Left lung (tissue), 10 donors: Measurements from ENCODE around the gene ATRNL1. TPM values are rescaled to one million over a fixed set of nuclear protein-coding genes. Genes with fewer than 3 reads are reported as not detected.
"Not testable (repeated sequence)": the region's sequence is repeated elsewhere in the genome, so short reads cannot be mapped to it uniquely, and the experiment has no call there.

Source experiments
- ATAC-seq: fragments of 200-7000 bp; cut with Tn5 transposase; one replicate; pipeline ENCODE4 v1.9.1; 2020; ENCODE audit warnings: moderate library complexity
- DNase-seq, 4 donors: peaks; one replicate each; pipeline ENCODE4 v3.0.0-alpha.2; 2013 to 2020
- H3K27ac ChIP-seq, 2 donors: fragments of 200-600 bp; sonication (generic) in 1 of 2; one replicate each; pipeline versions ENCODE4 v1.5.0 to v1.8.0; 2020 to 2021
- H3K27me3 ChIP-seq, 2 donors: fragments of 200-600 bp; sonication (generic) in 1 of 2; one replicate each; pipeline versions ENCODE4 v1.5.0 to v1.8.0; 2020 to 2021
- H3K36me3 ChIP-seq, 2 donors: fragments of 200-600 bp; sonication (generic) in 1 of 2; one replicate each; pipeline versions ENCODE4 v1.5.0 to v1.8.0; 2020 to 2021
- H3K4me1 ChIP-seq, 2 donors: fragments of 200-600 bp; one replicate each; pipeline ENCODE4 v1.8.0; 2021
- H3K4me3 ChIP-seq, 2 donors: fragments of 200-600 bp; sonication (generic) in 1 of 2; one replicate each; pipeline versions ENCODE4 v1.5.0 to v1.8.0; 2020 to 2021; ENCODE audit warnings: mild to moderate bottlenecking in 1 of 2
- H3K9me3 ChIP-seq, 2 donors: fragments of 200-600 bp; sonication (generic) in 1 of 2; one replicate each; pipeline versions ENCODE4 v1.5.0 to v1.8.0; 2020 to 2021
- CTCF ChIP-seq, 2 donors: fragments of 200-600 bp; sonication (generic) in 1 of 2; IDR thresholded peaks; one replicate each; pipeline versions ENCODE4 v1.5.0 to v1.8.0; 2021; ENCODE audit warnings: antibody characterized with exemption in 2 of 2
- intact Hi-C, 2 donors: fragments of 100-400 bp; cut with DNase I; formaldehyde crosslinking; loops; one replicate each; pipeline versions ENCODE4 v1.11.2 to v1.14.2; 2022
- polyA plus RNA-seq, 6 donors: library from polyadenylated mRNA; unstranded; fragments of 120-200 nt; gene quantifications; one replicate each; pipeline ENCODE4 v1.2.1, GENCODE V29; 2013; ENCODE audit not compliant: insufficient read length in 6 of 6
- total RNA-seq, 2 donors: library from RNA; stranded (reverse); fragmentation: NEBNext Ultra II Directional; extraction: Animal tissue kit (Norgen Biotek cat#: 25700); gene quantifications; one replicate each; pipeline ENCODE4 v1.2.1, GENCODE V29; 2021
- donor health status: DM: no; HTN: yes; CAD: no.
- donor health status: DM: no; HTN: no; CAD: no.

Gene ATRNL1
- total and polyA plus RNA-seq, 8 donors: 0.26 to 6.7 (median 5.1) TPM

GRCh38 chr10:115491526-115492140 lies 398.5 kb downstream of the ATRNL1 start:
- Histone ChIP-seq H3K4me3 (no peak overlapping the region), H3K9me3 (no peaks in the 10 kb centered on the region), H3K36me3 (no peaks in the 10 kb centered on the region), H3K27me3 (no peaks in the 10 kb centered on the region), H3K4me1 (no peaks in the 10 kb centered on the region), H3K27ac (no peak overlapping the region)
- TF ChIP-seq CTCF (IDR thresholded peaks at IDR 0.05): no peak
- ATAC-seq: no peak
- intact Hi-C loops: no loop called here
- DNase-seq: no peak

DNA sequence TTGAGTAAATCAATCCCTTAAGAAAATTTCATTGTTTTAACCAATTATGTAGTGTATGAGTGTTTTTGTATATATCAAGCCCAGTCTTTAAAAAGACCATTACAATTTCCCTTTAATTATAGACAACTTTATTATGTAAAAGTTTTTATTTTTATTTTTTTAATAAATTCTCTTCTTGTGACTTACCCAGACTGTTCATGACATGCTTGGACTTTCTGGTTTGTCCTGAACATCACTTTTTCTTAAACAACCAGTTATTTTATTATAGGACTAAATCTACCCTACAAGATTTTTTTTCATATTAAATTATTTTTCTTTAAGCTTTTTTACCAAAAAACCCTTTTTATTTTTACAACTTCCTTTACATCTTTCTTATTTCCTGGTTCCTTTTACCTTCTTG lies 410.4 kb downstream of the ATRNL1 start:
- Histone ChIP-seq H3K9me3 (peaks cover 0 to 35% of the 10 kb centered on the region in 2 donors), H3K4me3 (no peak overlapping the region), H3K36me3 (no peaks in the 10 kb centered on the region), H3K27me3 (no peaks in the 10 kb centered on the region), H3K27ac (no peak overlapping the region), H3K4me1 (no peaks in the 10 kb centered on the region)
- ATAC-seq (no peak), DNase-seq (no peak)
- intact Hi-C loops: no loop called here
- TF ChIP-seq CTCF (IDR thresholded peaks at IDR 0.05): no peak

GRCh38 chr10:115514895-115515294 lies 421.7 kb downstream of the ATRNL1 start:
- ATAC-seq (no peak), DNase-seq (no peak)
- no peaks in the 10 kb centered on the region for H3K36me3 ChIP-seq
- intact Hi-C loops: no loop called here
- no peaks in the 10 kb centered on the region for H3K4me1 ChIP-seq
- H3K4me3 ChIP-seq: no peak overlapping the region
- peaks cover 4% of the 10 kb centered on the region in 2 donors for H3K9me3 ChIP-seq
- no peak overlapping the region for H3K27ac ChIP-seq
- TF ChIP-seq CTCF (IDR thresholded peaks at IDR 0.05): no peak
- no peaks in the 10 kb centered on the region for H3K27me3 ChIP-seq

DNA sequence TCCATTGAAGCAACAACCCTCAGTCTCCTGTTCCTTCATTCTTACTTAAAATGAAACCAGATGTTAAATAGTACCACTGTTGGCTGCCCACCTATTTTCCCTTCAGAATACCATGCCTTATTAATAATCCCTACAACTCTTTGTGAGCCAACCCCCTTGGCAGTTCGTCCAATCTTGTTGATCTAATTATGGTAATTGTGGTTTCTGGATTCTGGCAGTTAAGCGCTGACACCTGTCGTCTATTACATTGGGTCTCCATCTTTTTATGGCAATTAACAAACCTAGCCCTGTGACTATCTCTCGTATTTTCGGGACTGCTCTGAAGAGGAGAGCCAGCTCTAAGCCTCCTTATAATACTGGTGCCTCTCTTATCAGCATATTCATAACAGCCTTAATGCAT lies 432.0 kb downstream of the ATRNL1 start:
- no peak for TF ChIP-seq CTCF (IDR thresholded peaks at IDR 0.05)
- no peaks in the 10 kb centered on the region for H3K27me3 ChIP-seq
- no peak for ATAC-seq
- no peaks in the 10 kb centered on the region for H3K4me1 ChIP-seq
- no peaks in the 10 kb centered on the region for H3K36me3 ChIP-seq
- no peak overlapping the region for H3K4me3 ChIP-seq
- H3K9me3 ChIP-seq: peaks cover 0 to 25% of the 10 kb centered on the region in 2 donors
- no peak for DNase-seq
- intact Hi-C loops: no loop called here
- H3K27ac ChIP-seq: no peak overlapping the region

DNA sequence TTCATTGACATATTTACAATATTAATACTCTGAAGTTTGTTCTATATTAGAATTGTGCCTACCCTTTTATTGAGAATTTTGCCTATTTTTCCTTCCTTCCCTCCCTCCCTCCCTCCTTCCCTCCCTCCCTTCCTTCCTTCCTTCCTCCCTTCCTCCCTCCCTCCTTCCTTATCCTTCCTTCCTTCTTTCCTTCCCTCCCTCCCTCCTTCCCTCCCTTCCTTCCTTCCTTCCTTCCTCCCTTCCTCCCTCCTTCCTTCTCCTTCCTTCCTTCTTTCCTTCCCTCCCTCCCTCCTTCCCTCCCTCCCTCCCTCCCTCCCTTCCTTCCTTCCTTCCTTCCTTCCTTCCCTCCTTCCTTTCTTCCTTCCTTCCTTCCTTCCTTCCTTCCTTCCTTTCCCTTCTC lies 434.5 kb downstream of the ATRNL1 start:
- H3K4me3 ChIP-seq, H3K27me3 ChIP-seq, H3K36me3 ChIP-seq, ATAC-seq, H3K27ac ChIP-seq, DNase-seq, H3K4me1 ChIP-seq, intact Hi-C loops: not testable (repeated sequence)
- H3K9me3 ChIP-seq: peaks cover 0 to 22% of the 10 kb centered on the region in 2 donors

DNA sequence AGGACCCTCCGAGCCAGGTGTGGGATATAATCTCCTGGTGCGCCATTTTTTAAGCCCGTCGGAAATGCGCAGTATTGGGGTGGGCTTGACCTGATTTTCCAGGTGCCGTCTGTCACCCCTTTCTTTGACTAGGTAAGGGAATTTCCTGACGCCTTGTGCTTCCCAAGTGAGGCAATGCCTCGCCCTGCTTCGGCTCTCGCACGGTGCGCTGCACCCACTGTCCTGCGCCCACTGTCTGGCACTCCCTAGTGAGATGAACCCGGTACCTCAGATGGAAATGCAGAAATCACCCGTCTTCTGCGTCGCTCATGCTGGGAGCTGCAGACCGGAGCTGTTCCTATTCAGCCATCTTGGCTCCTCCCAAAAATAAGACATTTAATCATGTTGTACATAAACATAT lies 443.2 kb downstream of the ATRNL1 start:
- H3K27ac ChIP-seq, DNase-seq, intact Hi-C loops, H3K4me3 ChIP-seq, H3K27me3 ChIP-seq, H3K4me1 ChIP-seq, H3K36me3 ChIP-seq, ATAC-seq: not testable (repeated sequence)
- H3K9me3 ChIP-seq: peaks cover 0 to 10% of the 10 kb centered on the region in 2 donors
